ENCODE results near the gene TRIML1.

DNA sequence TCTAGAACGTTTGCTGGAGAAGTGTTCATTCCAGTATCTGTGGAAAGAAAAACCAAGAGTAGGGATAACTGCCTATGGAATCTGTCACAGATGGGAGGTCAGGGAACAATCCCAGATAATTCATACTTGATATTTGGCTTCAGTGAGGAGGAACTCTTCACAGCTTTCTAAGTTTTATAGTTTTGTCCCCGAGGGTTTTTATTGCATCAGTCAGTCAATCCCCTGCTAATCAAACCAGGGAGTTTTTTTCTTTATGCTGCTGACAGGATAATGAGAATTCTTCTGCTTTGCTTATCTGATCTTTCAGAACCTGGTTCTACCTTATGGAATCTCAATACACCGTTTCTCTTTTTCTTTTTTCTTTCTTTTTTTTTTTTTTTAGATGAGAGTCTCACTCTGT is 29.2 kb upstream of the TRIML1 start:
- TF ChIP-seq, protein P1, sequence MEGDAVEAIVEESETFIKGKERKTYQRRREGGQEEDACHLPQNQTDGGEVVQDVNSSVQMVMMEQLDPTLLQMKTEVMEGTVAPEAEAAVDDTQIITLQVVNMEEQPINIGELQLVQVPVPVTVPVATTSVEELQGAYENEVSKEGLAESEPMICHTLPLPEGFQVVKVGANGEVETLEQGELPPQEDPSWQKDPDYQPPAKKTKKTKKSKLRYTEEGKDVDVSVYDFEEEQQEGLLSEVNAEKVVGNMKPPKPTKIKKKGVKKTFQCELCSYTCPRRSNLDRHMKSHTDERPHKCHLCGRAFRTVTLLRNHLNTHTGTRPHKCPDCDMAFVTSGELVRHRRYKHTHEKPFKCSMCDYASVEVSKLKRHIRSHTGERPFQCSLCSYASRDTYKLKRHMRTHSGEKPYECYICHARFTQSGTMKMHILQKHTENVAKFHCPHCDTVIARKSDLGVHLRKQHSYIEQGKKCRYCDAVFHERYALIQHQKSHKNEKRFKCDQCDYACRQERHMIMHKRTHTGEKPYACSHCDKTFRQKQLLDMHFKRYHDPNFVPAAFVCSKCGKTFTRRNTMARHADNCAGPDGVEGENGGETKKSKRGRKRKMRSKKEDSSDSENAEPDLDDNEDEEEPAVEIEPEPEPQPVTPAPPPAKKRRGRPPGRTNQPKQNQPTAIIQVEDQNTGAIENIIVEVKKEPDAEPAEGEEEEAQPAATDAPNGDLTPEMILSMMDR (IDR thresholded peaks at IDR 0.05) = no peak
- no peak for TF ChIP-seq POLR2A (IDR thresholded peaks at IDR 0.05)

All from ovary (tissue), 3 donors.